Progenitor cell of endocrine pancreas (in vitro differentiated cells): ENCODE measurements around the gene UNC93B1. TPM values are rescaled to one million over a fixed set of nuclear protein-coding genes. Genes with fewer than 3 reads are reported as not detected.

Experiments used
- DNase-seq: peaks from one replicate; pipeline ENCODE4 v3.0.0; 2021; ENCODE audit warnings: low spot score; ENCODE audit not compliant: unreplicated experiment
- H3K27ac Mint-ChIP-seq: 2 replicates; pipeline ENCODE4 v1.8.0; 2021; ENCODE audit warnings: mild to moderate bottlenecking, moderate library complexity, mixed read lengths
- H3K27me3 Mint-ChIP-seq: 2 replicates; pipeline ENCODE4 v1.8.0; 2021; ENCODE audit warnings: mixed read lengths
- H3K36me3 Mint-ChIP-seq: 2 replicates; pipeline ENCODE4 v1.8.0; 2022; ENCODE audit warnings: mixed read lengths; ENCODE audit not compliant: insufficient read depth
- H3K4me1 Mint-ChIP-seq: 2 replicates; pipeline ENCODE4 v1.8.0; 2021; ENCODE audit warnings: low read depth, mixed read lengths
- H3K4me3 Mint-ChIP-seq: 2 replicates; pipeline ENCODE4 v1.8.0; 2021; ENCODE audit warnings: low read depth, mild to moderate bottlenecking, moderate library complexity, mixed read lengths
- H3K9me3 Mint-ChIP-seq: 2 replicates; pipeline ENCODE4 v1.8.0; 2021; ENCODE audit warnings: low read depth, mixed read lengths
- CTCF ChIP-seq: fragments of 200-600 bp; sonication (generic); IDR thresholded peaks from one replicate; pipeline ENCODE4 v1.5.0; 2021; ENCODE audit warnings: antibody characterized with exemption, mild to moderate bottlenecking; ENCODE audit not compliant: unreplicated experiment
- long read RNA-seq: library from polyadenylated mRNA; unstranded; transcript quantifications from one replicate; pipeline ENCODE4 v2.0.0, GENCODE V29; 2020
- total RNA-seq: library from RNA; stranded (reverse); gene quantifications from 2 replicates; pipeline ENCODE4 v1.2.1, GENCODE V29; 2021

The UNC93B1 gene
- 6.7 and 8.0 TPM in 2 replicates for total RNA-seq
- long read RNA-seq: 0 reads

DNA sequence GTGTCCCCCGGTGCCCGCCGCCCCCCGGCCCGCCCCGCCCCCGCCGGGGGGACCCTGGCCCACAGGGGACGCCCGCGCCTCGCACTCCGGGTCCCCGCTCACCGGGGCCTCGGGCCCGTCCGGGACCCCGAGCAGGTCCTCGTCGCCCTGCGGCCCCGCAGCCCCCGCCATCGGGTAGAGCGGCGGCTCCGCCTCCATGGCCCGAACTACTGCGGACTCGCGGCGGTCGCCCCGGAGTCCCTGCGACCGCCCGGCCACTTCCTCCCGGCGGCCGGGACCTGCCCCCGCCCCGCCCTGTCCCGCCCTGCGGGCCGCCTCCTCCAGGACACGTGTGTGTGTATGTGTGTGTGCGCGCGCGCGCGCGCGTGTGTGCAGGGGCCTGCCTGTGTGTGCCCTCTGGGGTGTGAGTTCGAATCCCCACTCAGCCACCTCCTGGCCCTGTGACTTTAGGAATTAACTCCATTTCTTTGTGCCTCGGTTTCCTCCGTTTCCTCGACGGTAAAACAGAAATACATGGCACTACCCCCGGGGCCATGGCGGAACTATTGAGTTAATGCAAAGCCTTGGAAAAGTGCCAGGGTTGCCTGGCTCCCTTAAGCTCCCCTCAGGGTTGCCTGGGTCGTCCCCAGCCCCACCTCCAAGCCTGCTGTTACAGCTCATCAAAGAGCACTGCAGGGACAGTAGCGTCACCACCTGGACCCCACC, at the start of gene UNC93B1:
TSS of gene UNC93B1 (minus strand) at position 252 of the 705 bp plus-strand sequence. CDS start at position 198, 54 bp downstream.
- Mint-ChIP-seq H3K4me1 (peaks cover 3% of the 10 kb centered on the region), H3K36me3 (no peaks in the 10 kb centered on the region), H3K27me3 (peaks cover 19% of the 10 kb centered on the region), H3K9me3 (no peaks in the 10 kb centered on the region), H3K27ac (peak within 1 kb of the TSS; percentile 58), H3K4me3 (peak within 1 kb of the TSS; percentile 64)
- TF ChIP-seq CTCF: no peak
- DNase-seq: peak; percentile 39

- TF ChIP-seq CTCF: no peak
- no peak overlapping the region for H3K4me3 Mint-ChIP-seq
- H3K27ac Mint-ChIP-seq: no peak overlapping the region
- peaks cover 15% of the 10 kb centered on the region for H3K36me3 Mint-ChIP-seq
- H3K27me3 Mint-ChIP-seq: no peaks in the 10 kb centered on the region
- H3K4me1 Mint-ChIP-seq: no peaks in the 10 kb centered on the region
- no peaks in the 10 kb centered on the region for H3K9me3 Mint-ChIP-seq
- no peak for DNase-seq
These were observed 49.2 kb upstream of the UNC93B1 start for GRCh38 chr11:68053117-68053516.

- H3K27me3 Mint-ChIP-seq: no peaks in the 10 kb centered on the region
- no peak for TF ChIP-seq CTCF
- no peaks in the 10 kb centered on the region for H3K9me3 Mint-ChIP-seq
- H3K4me1 Mint-ChIP-seq: no peaks in the 10 kb centered on the region
- no peak overlapping the region for H3K27ac Mint-ChIP-seq
- no peak for DNase-seq
- no peak overlapping the region for H3K4me3 Mint-ChIP-seq
- peaks cover 10% of the 10 kb centered on the region for H3K36me3 Mint-ChIP-seq
These were observed 48.4 kb upstream of the UNC93B1 start for GRCh38 chr11:68052137-68052873.

DNA sequence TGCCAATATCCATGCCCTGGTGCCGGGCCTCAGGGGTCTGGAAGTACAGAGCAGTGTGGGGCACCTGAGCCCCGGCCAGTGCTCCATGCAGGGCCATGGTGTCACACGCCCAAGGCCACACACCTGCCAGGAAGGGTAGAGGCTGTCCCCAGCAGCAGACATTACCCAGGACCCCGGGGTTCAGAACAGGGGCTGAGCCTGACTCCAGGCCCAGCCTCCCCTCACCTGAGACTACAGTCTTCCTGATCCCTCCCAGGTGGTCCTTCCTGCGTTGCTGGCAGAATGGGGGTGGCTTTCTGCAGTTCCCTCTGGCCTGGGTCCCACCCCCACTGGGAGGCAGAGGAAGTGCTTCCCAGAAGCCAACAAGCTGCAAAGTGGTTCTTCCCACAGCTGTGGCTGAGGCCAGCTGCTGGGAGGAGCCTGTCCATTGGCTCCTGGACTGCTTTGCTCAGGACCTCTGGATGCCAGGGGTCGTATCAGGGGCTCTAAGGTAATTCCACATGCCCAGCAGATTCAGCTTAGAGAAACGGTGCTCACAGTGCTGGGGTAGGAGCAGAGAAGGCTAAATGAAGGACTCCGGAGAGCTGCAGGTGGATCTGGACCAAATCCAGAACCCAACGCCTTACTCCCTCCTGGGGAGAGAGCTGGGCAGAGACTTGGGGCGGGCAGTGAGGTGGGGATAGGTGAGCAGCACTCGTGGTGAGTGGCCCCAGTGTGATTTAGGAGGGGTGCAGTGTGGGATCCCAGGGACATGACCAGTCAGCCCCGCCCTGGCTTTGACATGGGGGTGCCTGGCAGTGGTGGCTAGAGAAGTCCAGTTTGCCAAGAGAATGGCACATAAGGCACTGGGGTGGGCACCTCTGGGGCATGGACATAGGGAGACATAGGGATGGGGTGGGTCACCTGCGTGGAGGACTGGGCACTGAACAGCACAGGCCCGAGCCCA, 47.6 kb upstream of the UNC93B1 start:
- H3K36me3 Mint-ChIP-seq: peaks cover 6% of the 10 kb centered on the region
- DNase-seq: no peak
- H3K4me1 Mint-ChIP-seq: no peaks in the 10 kb centered on the region
- no peaks in the 10 kb centered on the region for H3K27me3 Mint-ChIP-seq
- no peaks in the 10 kb centered on the region for H3K9me3 Mint-ChIP-seq
- H3K4me3 Mint-ChIP-seq: no peak overlapping the region
- no peak overlapping the region for H3K27ac Mint-ChIP-seq
- no peak for TF ChIP-seq CTCF

DNA sequence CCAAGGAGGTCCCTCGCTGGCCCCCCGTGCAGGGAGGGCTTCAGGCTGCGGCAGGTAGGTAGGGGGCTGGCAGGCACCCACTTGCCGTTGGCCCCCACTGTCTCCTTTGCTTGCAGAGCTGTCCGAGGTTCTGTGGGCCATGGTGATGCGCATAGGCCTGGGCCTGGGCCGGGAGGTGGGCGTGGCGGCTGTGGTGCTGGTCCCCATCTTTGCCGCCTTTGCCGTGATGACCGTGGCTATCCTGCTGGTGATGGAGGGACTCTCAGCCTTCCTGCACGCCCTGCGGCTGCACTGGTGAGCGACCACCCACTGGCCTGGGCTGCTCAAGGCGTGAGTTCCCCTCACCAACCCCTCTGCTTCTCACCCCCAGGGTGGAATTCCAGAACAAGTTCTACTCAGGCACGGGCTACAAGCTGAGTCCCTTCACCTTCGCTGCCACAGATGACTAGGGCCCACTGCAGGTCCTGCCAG, 46.5 kb upstream of the UNC93B1 start:
- H3K36me3 Mint-ChIP-seq: peaks cover 2% of the 10 kb centered on the region
- H3K4me1 Mint-ChIP-seq: no peaks in the 10 kb centered on the region
- H3K9me3 Mint-ChIP-seq: no peaks in the 10 kb centered on the region
- H3K27me3 Mint-ChIP-seq: no peaks in the 10 kb centered on the region
- no peak overlapping the region for H3K27ac Mint-ChIP-seq
- H3K4me3 Mint-ChIP-seq: no peak overlapping the region
- no peak for DNase-seq
- no peak for TF ChIP-seq CTCF
